ENCODE data around the gene ELK3. TPM values are rescaled to one million over a fixed set of nuclear protein-coding genes. Genes with fewer than 3 reads are reported as not detected.
A peak's percentile ranks its signal among the peaks of the same experiment; 100 is the strongest.

The ELK3 gene
- polyA plus RNA-seq, 3 donors = 12.1 to 14.9 (median 14.6) TPM

DNA sequence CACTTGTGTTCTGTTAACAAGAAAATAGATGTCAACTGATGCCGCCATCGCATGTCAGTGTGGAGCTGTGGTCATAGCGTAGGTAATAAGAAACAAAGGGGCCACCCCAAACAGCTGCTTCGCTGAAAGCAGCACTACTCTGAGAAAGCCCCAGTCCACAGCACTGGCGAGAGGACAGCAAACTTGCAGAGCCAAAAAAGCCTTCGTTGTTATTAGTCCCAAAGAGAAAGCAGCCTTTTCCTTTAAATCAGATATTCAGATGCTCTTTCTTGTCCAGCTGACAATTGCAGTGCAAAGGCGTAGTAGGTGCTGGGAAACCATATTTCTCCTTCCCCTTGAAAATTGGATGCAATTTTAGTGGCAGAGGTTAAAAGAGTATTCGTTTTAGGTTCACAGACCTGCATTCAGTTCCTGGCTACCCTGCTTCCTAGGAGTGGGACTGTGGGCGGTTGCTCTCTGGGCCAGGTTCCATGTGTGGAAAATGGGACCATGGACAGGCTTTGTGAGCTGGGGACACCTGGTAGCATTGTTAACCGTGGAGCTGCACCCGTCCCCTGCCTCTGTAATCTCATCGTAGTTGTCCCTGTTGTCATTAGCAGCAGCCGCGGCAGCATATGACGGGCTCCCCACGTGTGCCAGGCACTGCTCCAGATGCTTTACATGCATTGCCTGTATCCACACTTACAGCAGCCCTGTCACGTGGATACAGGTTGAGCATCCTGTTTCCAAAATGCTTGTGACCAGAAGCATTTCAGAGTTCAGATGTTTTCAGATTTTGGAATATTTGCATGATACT is 54.2 kb downstream of the ELK3 start:
- peak overlapping the region in 1 of 7 donors; percentile 9 for H3K27ac Mint-ChIP-seq

More for the DNA sequence above, 54.2 kb downstream of the ELK3 start:
- WGBS (ENCODE audit: insufficient coverage) = 98% methylated on average over 15 of the region's 17 CpGs
- Histone ChIP-seq H3K27ac (ENCODE audit: low read depth in 1 of 2, low read length in 2 of 2) (no peak overlapping the region), H3K9ac (ENCODE audit: insufficient read depth, low read length, poor library complexity, severe bottlenecking) (no peak overlapping the region), H3K36me3 (replicated peaks in 1 of 2; ENCODE audit: control insufficient read depth in 1 of 2, insufficient read depth in 2 of 2, low read length in 2 of 2) (peaks cover 52 to 90% of the 10 kb centered on the region in 2 donors), H3K9me3 (replicated peaks in 1 of 2; ENCODE audit: control insufficient read depth in 1 of 2, insufficient read depth in 1 of 2, low read length in 2 of 2) (no peaks in the 10 kb centered on the region), H3K79me2 (ENCODE audit: insufficient read depth, low read length) (peaks cover 29% of the 10 kb centered on the region), H3K4me2 (replicated peaks; ENCODE audit: extremely low read depth, low read length, poor library complexity, severe bottlenecking) (no peak overlapping the region), H3K4me3 (replicated peaks in 1 of 3; ENCODE audit: low read depth in 2 of 3, low read length in 3 of 3) (no peak overlapping the region), H3K4me1 (ENCODE audit: control insufficient read depth in 1 of 2, insufficient read depth in 2 of 2, low read length in 2 of 2) (no peaks in the 10 kb centered on the region), H3K27me3 (ENCODE audit: control insufficient read depth in 2 of 2, insufficient read depth in 2 of 2, low read length in 2 of 2) (no peaks in the 10 kb centered on the region), H2AFZ (ENCODE audit: insufficient read depth, low read depth, low read length, poor library complexity, severe bottlenecking) (no peak overlapping the region), H4K20me1 (ENCODE audit: insufficient read depth, low read length) (peaks cover 97% of the 10 kb centered on the region)
- Mint-ChIP-seq H3K4me1 (peaks cover 8% of the 10 kb centered on the region), H3K9me3 (peaks cover 0 to 3% (median 0%) of the 10 kb centered on the region in 7 donors), H3K4me3 (no peak overlapping the region), H3K27me3 (ENCODE audit: low read depth in 3 of 3) (peaks cover 0 to 1% (median 0%) of the 10 kb centered on the region in 3 donors), H3K36me3 (peaks cover 77 to 88% of the 10 kb centered on the region in 2 donors)
- intact Hi-C loops (cut with micrococcal nuclease) = no loop called here
- no peak for DNase-seq
- TF ChIP-seq, protein P1, sequence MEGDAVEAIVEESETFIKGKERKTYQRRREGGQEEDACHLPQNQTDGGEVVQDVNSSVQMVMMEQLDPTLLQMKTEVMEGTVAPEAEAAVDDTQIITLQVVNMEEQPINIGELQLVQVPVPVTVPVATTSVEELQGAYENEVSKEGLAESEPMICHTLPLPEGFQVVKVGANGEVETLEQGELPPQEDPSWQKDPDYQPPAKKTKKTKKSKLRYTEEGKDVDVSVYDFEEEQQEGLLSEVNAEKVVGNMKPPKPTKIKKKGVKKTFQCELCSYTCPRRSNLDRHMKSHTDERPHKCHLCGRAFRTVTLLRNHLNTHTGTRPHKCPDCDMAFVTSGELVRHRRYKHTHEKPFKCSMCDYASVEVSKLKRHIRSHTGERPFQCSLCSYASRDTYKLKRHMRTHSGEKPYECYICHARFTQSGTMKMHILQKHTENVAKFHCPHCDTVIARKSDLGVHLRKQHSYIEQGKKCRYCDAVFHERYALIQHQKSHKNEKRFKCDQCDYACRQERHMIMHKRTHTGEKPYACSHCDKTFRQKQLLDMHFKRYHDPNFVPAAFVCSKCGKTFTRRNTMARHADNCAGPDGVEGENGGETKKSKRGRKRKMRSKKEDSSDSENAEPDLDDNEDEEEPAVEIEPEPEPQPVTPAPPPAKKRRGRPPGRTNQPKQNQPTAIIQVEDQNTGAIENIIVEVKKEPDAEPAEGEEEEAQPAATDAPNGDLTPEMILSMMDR (IDR thresholded peaks at IDR 0.05) = no peak

Measured in CD14-positive monocyte (primary cell).